ENCODE data around the gene MKNK1.

The MKNK1 gene

GRCh38 chr1:46621930-46622329 lies 17.9 kb upstream of the MKNK1 start:
- peak overlapping the region in 2 of 21 experiments; percentile 9 to 15 for H3K27ac ChIP-seq
- no peak overlapping the region for H3K4me3 ChIP-seq

- Histone ChIP-seq H3K4me3 (no peak overlapping the region), H3K27ac (no peak overlapping the region)
Observed at GRCh38 chr1:46619656-46620258, 15.7 kb upstream of the MKNK1 start.

GRCh38 chr1:46618754-46619415 lies 14.8 kb upstream of the MKNK1 start:
- Histone ChIP-seq H3K4me3 (no peak overlapping the region), H3K27ac (no peak overlapping the region)

- H3K27ac ChIP-seq = peak overlapping the region in 3 of 21 experiments; percentile 11 to 93 (median 19)
Observed at GRCh38 chr1:46617833-46618232, 13.8 kb upstream of the MKNK1 start.

DNA sequence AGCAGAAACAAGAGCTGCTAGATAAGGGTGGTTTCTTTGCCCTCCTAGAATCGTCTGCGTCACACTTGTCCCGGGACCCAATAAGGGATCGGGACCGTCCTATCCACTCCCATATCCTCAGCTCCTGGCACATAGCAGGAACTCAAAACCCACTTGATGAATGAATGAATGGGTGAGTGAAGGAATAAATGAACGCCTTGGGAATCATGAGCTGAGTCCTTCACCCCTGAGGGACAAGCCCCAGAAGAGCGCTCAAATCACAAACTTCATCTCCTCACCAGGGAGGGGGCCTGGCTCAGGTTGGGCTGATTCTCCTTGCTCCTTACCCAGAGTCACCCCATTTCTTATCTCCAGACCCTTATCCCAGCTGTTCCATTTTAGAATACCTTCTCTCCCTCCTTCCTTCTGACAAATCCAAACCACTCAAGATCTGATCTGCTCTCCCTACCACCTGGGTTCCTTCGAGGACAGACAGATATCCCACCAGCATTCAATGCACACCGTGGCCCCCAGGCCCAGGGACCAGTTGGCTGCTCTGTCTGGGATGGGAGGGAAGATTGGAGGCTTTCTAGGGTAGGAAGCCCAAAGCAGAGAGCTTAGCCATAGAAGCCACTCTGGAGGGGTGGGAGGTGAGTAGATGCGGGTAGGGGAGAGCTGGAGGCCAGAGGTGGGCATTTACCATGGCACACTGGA lies 13.2 kb upstream of the MKNK1 start:
- Histone ChIP-seq H3K4me3 (peak overlapping the region; percentile 65 to 95 (median 78)), H3K27ac (peak overlapping the region in 20 of 21 experiments; percentile 85 to 96 (median 93))

More at GRCh38 chr1:46617833-46618232, 13.8 kb upstream of the MKNK1 start:
- H3K4me3 ChIP-seq = no peak overlapping the region

DNA sequence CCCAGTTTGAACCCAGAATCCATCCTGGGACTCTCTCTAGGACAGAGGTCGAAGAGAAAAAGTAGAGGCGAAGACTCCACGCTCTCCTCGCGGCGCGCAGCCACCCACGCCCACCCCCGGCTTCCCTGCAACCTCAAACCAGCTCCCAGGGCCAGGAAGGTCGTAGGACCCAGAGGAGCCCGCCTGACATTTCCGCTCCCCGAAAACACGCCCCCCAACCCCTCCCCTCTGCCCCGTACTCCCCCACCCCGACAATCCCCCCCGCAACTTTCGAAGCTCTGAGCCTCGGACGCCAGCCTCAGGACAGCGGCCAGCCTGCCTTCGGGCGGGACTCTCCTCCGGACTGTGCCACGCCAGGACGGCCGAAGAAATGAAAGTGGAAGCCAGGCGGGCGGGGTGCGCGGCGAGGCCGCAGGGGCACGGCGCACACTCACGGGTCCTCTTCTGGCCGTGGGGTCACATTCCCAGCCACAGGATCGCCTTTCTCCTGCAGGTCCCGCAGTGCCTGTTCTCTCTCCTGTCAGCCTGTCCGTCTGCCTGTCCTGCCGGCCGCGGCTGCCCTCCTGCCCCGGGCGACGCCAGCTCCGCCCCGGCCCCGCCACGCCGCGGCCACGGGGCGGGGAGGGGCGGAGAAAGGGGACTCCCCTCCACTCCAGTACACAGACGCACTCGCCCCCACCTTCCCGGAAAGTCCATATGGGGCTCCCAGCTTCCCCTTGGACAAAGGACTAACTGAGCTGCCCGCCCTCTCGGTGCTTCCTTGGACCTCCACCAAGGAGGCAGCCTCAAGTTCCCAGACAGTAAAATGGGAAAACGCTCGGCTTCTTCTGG lies 12.4 kb upstream of the MKNK1 start, which contains the start of gene MOB3C:
Gene MOB3C (minus strand): TSS at position 535 of the 831 bp plus-strand sequence. CDS start 3,490 bp downstream, outside the sequence.
- peak within 1 kb of the TSS; percentile 85 to 96 (median 93) for H3K27ac ChIP-seq
- H3K4me3 ChIP-seq = peak within 1 kb of the TSS; percentile 65 to 95 (median 78)

- Histone ChIP-seq H3K27ac (peak overlapping the region in 20 of 21 experiments; percentile 85 to 96 (median 93)), H3K4me3 (peak overlapping the region; percentile 65 to 95 (median 78))
Observed at GRCh38 chr1:46615735-46616134, 11.7 kb upstream of the MKNK1 start.

DNA sequence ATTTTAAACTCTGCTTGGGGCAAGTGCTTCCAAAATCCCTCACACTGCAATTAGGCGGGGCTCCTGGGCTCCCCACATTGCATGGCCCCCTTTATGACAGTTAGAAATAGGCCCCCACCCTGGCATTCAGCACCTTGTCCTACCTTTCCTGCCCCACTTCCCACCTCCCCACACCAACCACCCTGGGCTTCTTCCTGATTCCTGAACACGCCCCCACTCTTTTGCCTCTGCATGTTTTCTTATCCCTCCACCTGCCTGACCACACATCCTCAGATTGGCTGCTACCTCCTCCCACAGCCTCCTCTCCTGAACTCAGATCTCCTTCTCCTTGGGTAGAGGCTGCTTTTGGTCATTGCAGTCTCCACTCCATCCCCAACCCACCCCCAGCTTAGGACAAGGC lies 11.0 kb upstream of the MKNK1 start:
- Histone ChIP-seq H3K27ac (peak overlapping the region in 10 of 21 experiments; percentile 33 to 94 (median 92)), H3K4me3 (peak overlapping the region in 2 of 7 experiments; percentile 78 to 86)

DNA sequence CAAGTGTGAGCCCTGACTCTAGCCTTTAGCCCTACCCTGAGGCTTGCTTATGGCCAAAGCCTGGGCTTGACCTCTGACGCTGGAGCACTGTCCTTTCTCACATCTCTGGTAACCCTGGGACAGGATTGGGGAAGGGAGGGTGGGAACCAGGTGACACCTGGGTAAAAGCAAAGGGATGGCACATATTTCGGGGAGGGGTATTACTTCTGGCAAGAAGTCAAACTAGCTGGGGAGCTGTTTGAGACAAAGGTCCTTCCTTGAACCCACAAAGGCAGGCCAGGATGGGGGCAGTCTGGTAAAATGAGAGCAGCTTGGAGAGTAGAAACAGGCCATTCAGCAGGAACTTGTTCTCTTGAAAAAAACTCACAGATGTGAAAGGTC lies 10.5 kb upstream of the MKNK1 start:
- H3K27ac ChIP-seq = peak overlapping the region in 11 of 21 experiments; percentile 5 to 94 (median 36)
- H3K4me3 ChIP-seq = no peak overlapping the region

DNA sequence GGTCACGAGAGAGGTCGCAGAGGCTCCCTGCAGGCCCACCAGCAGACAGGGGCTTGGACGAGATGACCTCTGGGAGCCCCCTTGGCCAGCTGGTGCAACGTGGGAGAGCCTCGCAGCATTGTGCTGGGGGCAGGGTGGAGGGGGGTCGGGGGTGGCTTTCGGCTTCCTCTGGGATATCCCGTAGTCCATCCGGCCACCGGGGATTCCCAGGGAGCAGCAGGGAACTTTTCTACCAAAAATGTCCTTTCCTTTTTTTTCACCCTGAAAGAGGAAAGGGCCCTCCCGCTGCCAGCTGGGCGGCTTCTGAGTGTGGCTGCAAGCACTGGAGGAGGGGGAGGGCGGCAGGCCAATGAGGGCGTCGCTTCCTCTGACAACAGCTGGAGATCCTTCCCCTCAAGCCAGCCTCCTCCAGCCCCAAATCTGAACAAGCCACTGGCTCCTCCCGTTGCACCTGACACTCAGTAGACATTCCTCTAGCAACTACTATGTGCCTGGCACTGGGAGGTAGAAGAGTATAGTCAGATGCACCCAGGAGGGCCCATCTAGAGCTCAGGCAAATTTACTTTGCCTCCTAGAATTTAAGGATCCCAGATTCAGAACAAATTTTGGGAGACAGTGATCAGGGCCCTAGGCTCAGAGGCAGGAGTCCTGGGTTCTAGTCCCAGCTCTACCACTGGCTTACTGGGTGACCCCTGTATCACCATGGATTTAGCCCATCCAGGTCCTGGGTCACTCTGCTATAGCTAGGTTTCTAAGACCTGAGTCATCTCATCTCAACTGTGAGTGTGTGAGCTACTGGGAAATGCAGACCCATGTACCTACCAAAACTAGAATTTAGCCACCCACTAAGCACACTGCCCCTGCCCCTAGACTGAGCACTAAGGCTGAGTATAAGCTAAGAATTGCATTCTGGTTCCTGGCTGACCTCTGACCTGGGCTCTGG lies 9.9 kb upstream of the MKNK1 start:
- Histone ChIP-seq H3K4me3 (peak overlapping the region in 3 of 7 experiments; percentile 4 to 32 (median 7)), H3K27ac (peak overlapping the region in 17 of 21 experiments; percentile 5 to 92 (median 63))

DNA sequence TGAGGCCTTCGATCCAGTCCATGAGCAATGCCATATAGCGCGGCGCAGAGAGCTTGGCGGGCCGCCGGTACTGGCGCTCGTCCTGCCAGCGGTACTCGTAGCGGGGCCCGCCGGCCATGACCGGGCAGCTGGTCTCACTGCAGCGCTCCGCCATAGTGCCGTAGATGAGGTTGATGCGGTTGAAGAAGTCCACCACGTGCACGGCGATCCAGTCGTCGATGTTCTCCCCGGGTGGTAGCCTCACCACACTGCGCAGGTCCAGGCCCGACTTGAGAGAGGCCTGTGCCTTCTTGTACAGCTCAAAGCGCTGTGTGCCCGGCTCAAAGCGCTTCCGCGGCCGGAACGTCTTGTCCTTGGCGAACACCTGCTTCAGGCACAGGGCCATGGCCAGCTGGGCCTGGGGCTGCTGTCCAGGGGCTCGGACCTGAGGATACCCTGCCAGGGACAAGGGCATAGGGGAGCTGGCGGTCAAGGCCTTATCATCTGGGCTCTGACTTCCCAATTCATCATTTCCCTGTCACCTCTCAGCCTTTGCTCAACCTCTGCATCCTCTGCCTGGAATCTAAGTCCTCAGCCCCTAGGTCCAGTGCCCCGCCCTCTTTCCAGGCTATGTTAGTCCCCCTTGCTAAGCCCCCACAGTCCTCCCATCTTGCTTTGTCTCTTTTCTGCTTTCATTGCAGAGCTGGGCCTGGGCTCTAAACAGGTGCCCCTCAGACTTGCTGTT lies 9.0 kb upstream of the MKNK1 start:
- Histone ChIP-seq H3K27ac (peak overlapping the region in 17 of 21 experiments; percentile 10 to 92 (median 63)), H3K4me3 (peak overlapping the region in 3 of 7 experiments; percentile 4 to 32 (median 7))

GRCh38 chr1:46611691-46612221 lies 7.7 kb upstream of the MKNK1 start:
- H3K27ac ChIP-seq = peak overlapping the region in 16 of 21 experiments; percentile 4 to 77 (median 62)

GRCh38 chr1:46607345-46608130 lies 3.5 kb upstream of the MKNK1 start:
- Histone ChIP-seq H3K4me3 (no peak overlapping the region), H3K27ac (peak overlapping the region in 7 of 21 experiments; percentile 0 to 67 (median 35))

More at GRCh38 chr1:46611691-46612221, 7.7 kb upstream of the MKNK1 start:
- no peak overlapping the region for H3K4me3 ChIP-seq

DNA sequence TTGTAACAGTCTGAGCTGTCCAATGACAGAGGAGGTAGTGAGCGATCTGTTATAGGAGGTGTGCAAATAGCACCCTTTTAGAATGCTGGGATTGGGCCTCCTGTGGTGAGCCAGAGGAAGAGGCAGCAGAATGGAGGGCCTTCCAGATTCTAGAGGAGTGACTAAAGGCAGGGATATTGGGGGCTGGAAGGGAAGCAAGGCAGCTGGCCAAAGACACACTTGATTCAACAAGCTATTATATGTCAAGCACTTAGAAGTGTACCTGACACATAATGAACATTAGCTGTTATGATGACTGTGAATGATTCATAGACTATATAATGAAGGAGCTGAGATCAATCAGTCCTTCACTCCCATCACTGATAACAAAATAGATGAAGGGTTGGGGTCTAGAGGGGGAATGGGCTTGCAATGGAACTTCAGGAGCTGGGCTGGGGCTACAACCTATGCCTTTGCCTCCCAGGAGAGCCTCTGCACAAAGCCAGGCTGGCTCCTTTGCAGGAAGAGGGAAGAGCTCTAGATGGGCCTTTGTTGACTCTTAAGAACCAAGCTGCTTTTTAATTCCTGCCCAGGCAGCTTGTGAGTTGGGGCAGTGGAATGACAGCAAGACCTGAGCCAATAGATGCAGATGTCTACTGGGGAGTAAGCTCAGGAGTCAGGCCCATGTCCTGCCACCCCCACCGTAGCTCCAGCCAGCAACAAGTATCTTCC lies 2.3 kb upstream of the MKNK1 start:
- no peak overlapping the region for H3K4me3 ChIP-seq
- peak overlapping the region in 4 of 21 experiments; percentile 14 to 49 (median 18) for H3K27ac ChIP-seq

DNA sequence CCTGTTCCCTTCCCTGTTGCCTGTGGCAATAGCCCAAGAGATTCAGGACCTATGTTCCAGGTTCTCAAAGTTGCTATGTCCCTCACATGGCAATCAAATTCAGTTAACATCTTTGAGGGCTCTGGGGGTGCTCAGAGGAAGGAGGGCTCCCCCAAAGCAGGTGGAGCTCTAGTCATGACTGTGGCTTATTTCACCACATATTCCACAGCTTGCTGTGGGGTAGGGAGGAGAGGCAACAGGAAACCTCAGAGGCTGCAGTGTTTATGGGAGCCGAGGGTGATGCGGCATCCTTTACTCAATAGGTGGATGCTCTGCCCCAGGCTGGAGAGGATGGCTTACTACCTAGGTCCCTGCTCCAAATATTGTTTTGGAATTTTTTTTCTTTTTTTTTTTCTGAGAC lies 1.2 kb upstream of the MKNK1 start:
- Histone ChIP-seq H3K4me3 (no peak overlapping the region), H3K27ac (peak overlapping the region in 3 of 21 experiments; percentile 11 to 95 (median 43))

- peak overlapping the region; percentile 57 to 92 (median 68) for H3K4me3 ChIP-seq
- peak overlapping the region in 19 of 21 experiments; percentile 67 to 95 (median 86) for H3K27ac ChIP-seq
Observed at GRCh38 chr1:46603481-46603857, 599 bp downstream of the MKNK1 start.

Measured in skin epidermis (tissue), 12 donors.